Activated CD8-positive, alpha-beta memory T cell treated with anti-CD3 and anti-CD28 coated beads for 24 hours (primary cell): Measurements from ENCODE around the gene SEMA3F.
A peak's percentile ranks its signal among the peaks of the same experiment; 100 is the strongest.

Experiments
- DNase-seq: peaks from one replicate; pipeline ENCODE4 v3.0.0-alpha.2; 2020

The SEMA3F gene

GRCh38 chr3:50154840-50155490 lies at the start of gene SEMA3F:
TSS of gene SEMA3F (plus strand) at chr3:50155324. CDS start at chr3:50159623, 4,299 bp downstream.
- DNase-seq = no peak

DNA sequence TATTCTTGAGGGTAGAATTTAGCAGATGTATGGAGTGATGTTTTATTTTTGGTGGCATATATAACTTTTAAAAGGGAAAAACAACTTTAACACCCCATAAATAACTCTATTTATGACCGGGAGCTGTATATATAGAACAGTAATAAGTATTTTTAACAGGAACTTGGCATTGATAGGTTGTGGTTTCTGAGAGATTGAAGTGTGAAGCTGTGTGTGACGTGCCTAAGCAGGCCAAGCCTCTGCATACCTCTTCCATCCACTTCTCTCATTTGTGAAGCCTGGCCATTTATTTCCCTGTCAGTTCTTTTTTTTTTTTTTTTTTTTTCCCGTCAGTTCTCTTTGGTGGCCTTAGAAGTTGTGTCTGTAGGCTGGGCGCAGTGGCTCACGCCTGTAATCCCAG lies 43.4 kb upstream of the SEMA3F start:
- no peak for DNase-seq

DNA sequence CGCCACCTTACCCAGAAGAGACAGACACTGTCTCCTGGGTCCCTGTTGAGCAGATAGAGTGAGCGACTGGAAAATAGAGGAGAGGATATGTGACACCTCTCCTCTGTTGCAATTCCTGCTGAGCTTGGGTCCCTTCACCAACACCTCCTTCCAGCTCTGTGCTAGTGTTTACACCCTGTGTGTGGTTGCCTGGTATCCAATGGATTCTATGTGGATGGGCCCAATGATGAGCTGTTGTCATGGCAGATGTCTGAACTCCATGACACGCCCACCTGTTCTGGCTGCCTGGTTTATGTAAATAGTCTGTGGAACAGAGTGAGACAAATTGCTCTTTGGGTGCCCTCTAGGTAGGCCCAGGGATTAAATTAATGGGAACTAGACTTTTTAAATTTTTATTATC lies 42.7 kb upstream of the SEMA3F start:
- no peak for DNase-seq

GRCh38 chr3:50117120-50117519 lies 38.0 kb upstream of the SEMA3F start:
- DNase-seq = no peak

- no peak for DNase-seq
Measured at GRCh38 chr3:50118237-50118636, 36.9 kb upstream of the SEMA3F start.

DNA sequence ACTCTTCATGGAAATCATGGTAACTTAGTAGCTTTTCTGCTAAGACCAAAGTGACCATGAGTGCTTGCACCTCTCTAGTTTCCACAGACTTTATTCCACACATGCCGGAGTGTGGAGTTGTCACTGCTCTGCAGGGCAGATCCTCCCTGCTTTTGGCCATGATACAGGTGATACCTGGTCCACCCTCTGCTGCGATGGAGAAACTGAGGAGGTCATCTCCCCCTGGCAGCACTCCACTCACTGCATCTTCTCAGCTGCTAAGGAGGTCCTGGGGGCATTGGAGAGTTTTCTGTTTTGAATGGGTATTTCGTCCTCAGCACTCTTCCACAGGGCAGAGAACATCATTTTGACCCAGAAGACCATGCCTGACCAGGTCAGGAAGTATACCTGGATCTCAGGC lies 35.3 kb upstream of the SEMA3F start:
- DNase-seq = no peak

- DNase-seq = no peak
Measured at GRCh38 chr3:50120364-50121071, 34.6 kb upstream of the SEMA3F start.

DNA sequence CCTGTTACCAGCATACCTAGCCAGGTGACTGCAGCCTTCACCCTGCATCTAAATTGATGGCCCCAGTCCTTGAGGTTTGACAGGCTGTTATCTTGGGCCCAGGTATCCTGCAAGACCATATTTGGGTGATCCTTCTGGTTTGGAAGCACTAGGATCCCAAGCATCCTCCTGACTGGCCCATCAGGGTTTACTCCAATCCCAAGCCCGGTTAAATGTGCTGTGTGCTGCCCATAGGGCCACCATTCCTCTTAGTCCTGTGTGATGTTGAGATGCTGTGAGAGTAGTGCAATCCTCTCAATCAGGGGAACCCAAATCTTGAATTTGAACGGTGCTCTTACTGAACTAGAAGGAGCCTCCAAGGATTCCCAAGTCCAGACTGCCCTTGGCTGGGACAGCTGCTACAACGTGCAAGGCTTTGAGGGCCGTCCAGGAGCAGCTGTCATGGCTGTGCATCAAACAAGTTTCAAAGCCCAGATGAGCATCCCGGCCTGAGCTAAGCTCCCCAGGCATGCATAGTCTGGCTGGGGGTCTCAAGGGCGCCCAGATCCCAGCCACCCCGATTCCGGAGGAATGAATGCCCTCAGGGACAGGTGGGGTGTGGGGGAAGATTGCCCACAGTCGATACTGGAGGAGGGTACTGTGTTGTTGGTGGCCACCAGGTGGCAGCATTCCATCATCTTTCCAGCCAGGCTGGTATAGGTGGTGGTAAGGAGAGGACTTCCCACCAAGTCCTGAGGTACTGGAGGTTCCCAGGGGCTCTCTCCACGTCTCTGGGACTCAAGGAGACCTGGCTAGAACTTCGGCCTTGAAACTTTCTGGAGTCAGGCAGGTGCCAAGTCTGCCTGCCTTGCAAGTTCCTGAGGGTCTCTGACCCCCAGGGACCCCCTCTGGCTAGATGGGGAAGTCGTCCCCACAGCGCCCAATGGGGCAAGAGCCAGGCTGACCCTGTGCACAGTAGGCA lies 33.8 kb upstream of the SEMA3F start:
- peak; percentile 87 for DNase-seq

- no peak for DNase-seq
Measured at GRCh38 chr3:50122071-50122470, 33.1 kb upstream of the SEMA3F start.

- no peak for DNase-seq
Measured at GRCh38 chr3:50122661-50123391, 32.3 kb upstream of the SEMA3F start.

- DNase-seq = no peak
Measured at GRCh38 chr3:50123394-50124051, 31.6 kb upstream of the SEMA3F start.

- no peak for DNase-seq
Measured at GRCh38 chr3:50124052-50124799, 30.9 kb upstream of the SEMA3F start.

DNA sequence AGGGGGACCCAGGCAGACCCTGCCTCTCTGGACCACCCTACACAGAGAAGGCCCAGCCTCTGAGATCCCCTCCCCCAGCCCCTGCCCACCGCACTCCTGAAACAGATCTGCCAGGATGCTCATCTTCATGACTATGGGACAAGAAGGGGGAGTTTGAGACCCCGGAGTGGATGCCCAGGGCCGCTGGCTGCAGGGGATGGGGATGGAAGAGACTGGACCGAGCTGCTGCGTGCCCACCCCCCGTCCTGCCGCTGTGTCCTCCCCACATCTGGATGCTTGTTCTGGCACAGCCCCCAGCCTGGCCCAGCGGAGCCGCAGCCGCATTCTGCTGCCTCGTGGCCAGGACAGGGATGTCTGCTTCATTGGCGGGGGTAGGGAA lies 30.3 kb upstream of the SEMA3F start:
- DNase-seq = no peak

DNA sequence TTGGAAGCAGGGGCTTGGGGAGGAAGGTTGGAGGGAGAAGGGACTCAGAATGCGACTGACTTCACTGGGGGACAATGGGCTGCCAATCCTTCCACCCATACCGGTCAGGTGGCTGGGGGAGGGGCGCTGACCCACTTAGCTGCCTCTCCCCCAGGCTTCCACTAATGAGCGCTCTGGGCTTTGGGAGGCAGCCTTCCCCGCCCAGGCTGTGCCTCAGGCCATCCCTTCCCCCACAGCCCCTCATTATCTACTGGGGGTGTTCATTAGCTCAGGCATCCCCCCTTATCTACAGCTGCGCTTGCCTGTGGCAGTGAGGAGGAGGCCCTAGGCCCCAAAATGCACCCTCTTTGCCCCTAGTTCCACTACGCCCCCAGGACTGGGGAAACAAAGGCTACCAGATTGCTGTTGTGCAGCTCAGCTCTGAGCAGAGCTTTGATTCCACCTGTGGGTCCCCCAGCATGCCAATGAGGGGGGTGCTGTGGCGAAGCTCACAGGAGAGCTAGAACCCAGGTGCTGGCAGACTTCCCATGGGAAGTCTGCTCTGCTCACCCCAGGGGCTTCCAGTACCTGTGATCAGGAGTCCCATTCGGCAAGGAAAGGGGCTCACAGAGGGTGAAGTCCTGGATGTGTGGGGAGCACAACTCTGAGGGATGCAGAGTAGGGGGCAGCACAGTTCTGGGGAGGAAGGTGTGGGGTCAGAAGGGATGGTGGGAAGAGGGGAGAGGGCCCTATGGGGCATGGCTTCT lies 29.4 kb upstream of the SEMA3F start:
- DNase-seq = no peak

GRCh38 chr3:50126287-50127211 lies 28.6 kb upstream of the SEMA3F start:
- no peak for DNase-seq

GRCh38 chr3:50127251-50127691 lies 27.9 kb upstream of the SEMA3F start:
- DNase-seq = no peak

DNA sequence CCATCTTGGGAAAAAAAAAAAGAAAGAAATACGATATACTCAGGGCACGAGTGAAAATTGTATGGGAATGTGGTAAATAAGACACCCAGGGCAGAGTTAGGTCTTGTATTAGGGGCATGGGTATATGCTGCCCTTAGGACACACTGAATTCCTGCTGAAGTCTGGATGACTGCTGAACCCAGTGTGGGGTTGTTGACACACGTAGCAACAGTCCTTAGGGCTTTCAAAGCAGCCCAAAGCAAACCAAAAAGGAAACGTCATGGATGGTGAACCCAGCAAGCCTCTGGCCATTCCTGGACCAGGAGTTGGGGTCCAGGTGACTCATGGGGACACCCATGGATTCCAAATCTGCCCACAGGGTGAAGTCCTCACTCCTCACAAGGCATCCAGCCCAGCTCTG lies 27.1 kb upstream of the SEMA3F start:
- no peak for DNase-seq

DNA sequence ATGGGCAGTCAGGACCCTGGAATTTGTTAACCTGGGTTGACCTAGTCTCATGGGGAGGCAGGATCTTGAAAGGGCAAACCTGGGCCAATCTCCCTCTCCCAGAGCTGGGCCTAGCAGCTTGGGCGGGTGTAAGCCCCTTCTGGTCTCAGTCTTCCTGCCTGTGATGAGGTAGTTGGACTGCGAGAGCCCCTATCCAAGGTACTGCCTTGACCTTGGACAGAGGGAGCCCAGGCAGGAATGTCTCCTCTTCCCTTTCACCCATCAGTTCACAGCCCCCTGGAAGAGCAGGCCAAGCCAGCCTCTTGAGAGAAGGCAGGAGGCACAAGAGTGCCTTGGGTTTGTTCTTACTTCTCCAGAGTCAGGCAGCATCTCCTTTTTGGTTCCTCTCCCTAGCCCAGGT lies 24.7 kb upstream of the SEMA3F start:
- DNase-seq = no peak

DNA sequence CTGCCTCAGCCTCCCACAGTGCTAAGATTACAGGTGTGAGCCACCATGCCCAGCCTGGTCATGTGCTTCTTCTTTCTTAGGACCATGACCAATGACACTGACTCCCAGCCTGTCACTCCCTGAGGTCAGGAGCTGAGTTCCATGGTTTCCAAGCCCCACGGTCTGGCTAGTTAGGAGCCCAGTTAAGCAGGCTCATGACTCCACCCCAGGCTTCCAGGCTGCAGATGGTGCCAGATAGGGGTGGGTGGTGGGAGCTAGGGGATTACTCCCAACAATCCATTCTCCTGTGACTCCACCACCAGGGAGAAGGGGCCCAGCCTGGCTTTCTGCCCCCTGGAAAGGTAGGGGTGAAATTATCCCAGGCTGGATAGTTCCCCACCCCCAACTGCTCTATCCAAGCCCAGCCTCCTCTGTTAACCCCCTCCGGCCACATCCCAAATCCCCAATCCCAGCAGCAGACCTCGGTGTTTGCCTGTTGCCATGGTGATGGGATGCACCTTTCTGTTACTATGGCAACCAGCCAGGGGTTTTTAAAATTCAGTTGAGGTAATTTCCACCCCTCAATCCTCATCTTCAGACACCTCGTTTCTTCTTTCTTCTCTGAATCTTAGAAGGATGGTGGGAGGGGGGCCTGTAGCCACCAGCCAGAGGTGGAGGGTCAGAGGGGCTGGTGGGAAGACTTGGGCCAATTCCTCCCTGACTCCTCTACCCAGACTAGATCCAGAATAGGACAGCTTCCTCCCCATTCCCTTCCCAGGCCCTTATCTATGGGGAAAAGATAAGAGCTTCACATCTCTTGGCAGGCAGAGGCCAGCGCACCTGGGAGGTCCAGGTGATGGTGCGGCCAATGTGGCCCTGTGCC lies 22.5 kb upstream of the SEMA3F start:
- DNase-seq = no peak
